AG04450 (cell line): ENCODE measurements around the gene NPVF. TPM values are rescaled to one million over a fixed set of nuclear protein-coding genes. Genes with fewer than 3 reads are reported as not detected.

Experiments
- CTCF ChIA-PET: fragments of 300-600, 350-600 bp; formaldehyde crosslinking; extraction: SDS; loops from one replicate; lab custom pipeline; 2022; ENCODE audit warnings: antibody characterized with exemption, inconsistent platforms; lab: Charles Lee
- POLR2A ChIA-PET: fragments of 350-600 bp; formaldehyde crosslinking; extraction: SDS; loops from one replicate; lab custom pipeline; 2021; ENCODE audit warnings: antibody characterized with exemption, inconsistent platforms; lab: Yijun Ruan, JAX
- DNase-seq: peaks from one replicate; pipeline ENCODE4 v3.0.0-alpha.2; 2011; ENCODE audit warnings: low read depth, low spot score
- H3K27ac ChIP-seq: one replicate; pipeline ENCODE4 v1.5.1; 2012; ENCODE audit warnings: low read depth, low read length, control low read depth
- H3K27me3 ChIP-seq: one replicate; pipeline ENCODE4 v1.6.0; 2012; ENCODE audit warnings: low read length; ENCODE audit not compliant: control insufficient read depth, insufficient read depth
- H3K4me3 ChIP-seq: 2 replicates; pipeline ENCODE4 v1.5.1; 2011; ENCODE audit warnings: mild to moderate bottlenecking, low read depth, low read length, control low read depth
- H3K9me3 ChIP-seq: 2 replicates; pipeline ENCODE4 v1.5.1; 2012; ENCODE audit warnings: low read length; ENCODE audit not compliant: control insufficient read depth, insufficient read depth
- CTCF ChIP-seq: IDR thresholded peaks from 2 replicates; pipeline ENCODE4 v1.5.1; 2011; ENCODE audit warnings: low read depth, low read length, control low read depth, inconsistent platforms
- polyA plus RNA-seq: library from polyadenylated mRNA; depleted of rRNA; stranded (reverse); fragments of >200 nt; gene quantifications from 2 replicates; pipeline ENCODE4 v1.2.3, GENCODE V29; 2011

The NPVF gene
- polyA plus RNA-seq, 1 experiment, result not detected

- Histone ChIP-seq H3K9me3 (no peaks in the 10 kb centered on the region), H3K27ac (no peak overlapping the region), H3K27me3 (peaks cover 5% of the 10 kb centered on the region), H3K4me3 (no peak overlapping the region)
- POLR2A ChIA-PET, result no interaction called here
- CTCF ChIA-PET, result no interaction called here
- no peak for TF ChIP-seq CTCF
- no peak for DNase-seq
These were observed 7.3 kb downstream of the NPVF start for GRCh38 chr7:25221009-25221408.

- DNase-seq, result no peak
- no peak for TF ChIP-seq CTCF
- Histone ChIP-seq H3K27ac (no peak overlapping the region), H3K27me3 (peaks cover 5% of the 10 kb centered on the region), H3K9me3 (no peaks in the 10 kb centered on the region), H3K4me3 (no peak overlapping the region)
- CTCF ChIA-PET, result interaction anchor here (1.0 to 2.3 kb wide), 6 partner anchors 11 to 174 kb away, joined by 3 to 18 read pairs (median 4); partner anchors contain the start of gene NPVF
- POLR2A ChIA-PET, result no interaction called here
These were observed 10.1 kb downstream of the NPVF start for GRCh38 chr7:25218191-25218590.

- DNase-seq, result peak; percentile 6
- ChIA-PET POLR2A (no interaction called here), CTCF (interaction anchor here (0.5 to 2.3 kb wide), 33 partner anchors 9 to 638 kb away, joined by 3 to 18 read pairs (median 4); partner anchors contain the start of gene NPVF)
- no peak overlapping the region for H3K4me3 ChIP-seq
- H3K27me3 ChIP-seq, result peaks cover 5% of the 10 kb centered on the region
- H3K9me3 ChIP-seq, result no peaks in the 10 kb centered on the region
- no peak overlapping the region for H3K27ac ChIP-seq
- peak; percentile 76 for TF ChIP-seq CTCF
These were observed 11.4 kb downstream of the NPVF start for GRCh38 chr7:25216837-25217236.

- DNase-seq, result no peak
- H3K4me3 ChIP-seq, result no peak overlapping the region
- no peak overlapping the region for H3K27ac ChIP-seq
- ChIA-PET POLR2A (no interaction called here), CTCF (interaction anchor here (1.7 to 2.3 kb wide), 2 partner anchors 16 to 35 kb away, joined by 4 to 7 read pairs; a partner anchor contains a TSS)
- H3K9me3 ChIP-seq, result no peaks in the 10 kb centered on the region
- TF ChIP-seq CTCF, result 0 out of 2 replicates have a peak, but pooled peaks have one; percentile 6
- H3K27me3 ChIP-seq, result peaks cover 2% of the 10 kb centered on the region
These were observed 12.5 kb downstream of the NPVF start for GRCh38 chr7:25215694-25216335.

GRCh38 chr7:25208525-25209221, 19.6 kb downstream of the NPVF start:
- TF ChIP-seq CTCF, result no peak
- ChIA-PET CTCF (interaction anchor here (1.3 to 1.5 kb wide), 2 partner anchors 8 to 28 kb away, joined by 4 to 10 read pairs; no protein-coding TSS in a partner anchor), POLR2A (no interaction called here)
- Histone ChIP-seq H3K27me3 (peaks cover 4% of the 10 kb centered on the region), H3K9me3 (no peaks in the 10 kb centered on the region), H3K4me3 (no peak overlapping the region), H3K27ac (no peak overlapping the region)
- no peak for DNase-seq
